Suprapubic skin (tissue), 4 donors: ENCODE results near the gene CLCN2.

Source experiments
- EP300 ChIP-seq: sonication (generic); formaldehyde crosslinking; IDR thresholded peaks from one replicate; pipeline ENCODE4 v1.6.1; 2017; ENCODE audit warnings: antibody characterized with exemption
- POLR2A ChIP-seq, 2 donors: fragments of 450-650 bp; IDR thresholded peaks; one replicate each; pipeline ENCODE4 v1.6.1; 2017; ENCODE audit warnings: antibody characterized with exemption in 2 of 2, mild to moderate bottlenecking in 2 of 2, moderate library complexity in 2 of 2
- POLR2AphosphoS5 ChIP-seq, 3 donors: sonication (generic); formaldehyde crosslinking; IDR thresholded peaks; one replicate each; pipeline ENCODE4 v1.6.1; 2017; ENCODE audit warnings: antibody characterized with exemption in 3 of 3
- TF ChIP-seq, protein P1 (sequence below), 2 donors: fragments of 200-600 bp in 1 of 2; fragments of 450-650 bp in 1 of 2; sonication (generic) in 1 of 2; IDR thresholded peaks; one replicate each; pipeline ENCODE4 v1.5.1; 2016 to 2019; ENCODE audit warnings: antibody characterized with exemption in 2 of 2, mild to moderate bottlenecking in 1 of 2, moderate library complexity in 1 of 2

GRCh38 chr3:184361532-184361931 is at the start of gene CLCN2, which contains the start of gene POLR2H:
- peak; percentile 35 to 59 for TF ChIP-seq POLR2A (IDR thresholded peaks at IDR 0.05)
- no peak for TF ChIP-seq EP300
- no peak for TF ChIP-seq POLR2AphosphoS5 (IDR thresholded peaks at IDR 0.05)
- TF ChIP-seq, protein P1, sequence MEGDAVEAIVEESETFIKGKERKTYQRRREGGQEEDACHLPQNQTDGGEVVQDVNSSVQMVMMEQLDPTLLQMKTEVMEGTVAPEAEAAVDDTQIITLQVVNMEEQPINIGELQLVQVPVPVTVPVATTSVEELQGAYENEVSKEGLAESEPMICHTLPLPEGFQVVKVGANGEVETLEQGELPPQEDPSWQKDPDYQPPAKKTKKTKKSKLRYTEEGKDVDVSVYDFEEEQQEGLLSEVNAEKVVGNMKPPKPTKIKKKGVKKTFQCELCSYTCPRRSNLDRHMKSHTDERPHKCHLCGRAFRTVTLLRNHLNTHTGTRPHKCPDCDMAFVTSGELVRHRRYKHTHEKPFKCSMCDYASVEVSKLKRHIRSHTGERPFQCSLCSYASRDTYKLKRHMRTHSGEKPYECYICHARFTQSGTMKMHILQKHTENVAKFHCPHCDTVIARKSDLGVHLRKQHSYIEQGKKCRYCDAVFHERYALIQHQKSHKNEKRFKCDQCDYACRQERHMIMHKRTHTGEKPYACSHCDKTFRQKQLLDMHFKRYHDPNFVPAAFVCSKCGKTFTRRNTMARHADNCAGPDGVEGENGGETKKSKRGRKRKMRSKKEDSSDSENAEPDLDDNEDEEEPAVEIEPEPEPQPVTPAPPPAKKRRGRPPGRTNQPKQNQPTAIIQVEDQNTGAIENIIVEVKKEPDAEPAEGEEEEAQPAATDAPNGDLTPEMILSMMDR (IDR thresholded peaks at IDR 0.05): no peak
